Urinary bladder (tissue), 4 donors: ENCODE results near the gene NDUFA12. TPM values are rescaled to one million over a fixed set of nuclear protein-coding genes. Genes with fewer than 3 reads are reported as not detected.

Experiments
- DNase-seq: peaks from one replicate; pipeline ENCODE4 v3.0.0-alpha.2; 2015; ENCODE audit errors: extremely low spot score
- H3K27ac ChIP-seq: one replicate; pipeline ENCODE4 v1.5.1; 2013; ENCODE audit warnings: low read depth, mild to moderate bottlenecking, moderate library complexity
- H3K36me3 ChIP-seq: one replicate; pipeline ENCODE4 v1.6.1; 2013; ENCODE audit warnings: mild to moderate bottlenecking, moderate library complexity; ENCODE audit not compliant: insufficient read depth
- H3K4me1 ChIP-seq: one replicate; pipeline ENCODE4 v1.6.1; 2013; ENCODE audit warnings: mild to moderate bottlenecking, moderate library complexity; ENCODE audit not compliant: insufficient read depth
- H3K4me3 ChIP-seq: one replicate; pipeline ENCODE4 v1.5.1; 2013; ENCODE audit warnings: low read depth, low read length
- WGBS: extraction: QIAGEN DNeasy Blood & Tissue Kit; methylation state at CpG from one replicate; pipeline ENCODE4 v1.1.7; 2013; 5-methylcytosine and 5-hydroxymethylcytosine counted together
- polyA plus RNA-seq: library from polyadenylated mRNA; stranded (reverse); fragments of 200-250 nt; gene quantifications from one replicate; pipeline ENCODE4 v1.2.3, GENCODE V29; 2013
- total RNA-seq: library from RNA; depleted of rRNA; stranded (reverse); fragments of >200 nt; gene quantifications from one replicate; pipeline ENCODE4 v1.2.3, GENCODE V29; 2014
- donor health status: healthy with polysubstance abuse.
- donor health status: healthy.

Gene NDUFA12
- total and polyA plus RNA-seq, 2 donors = 76.8 to 139 TPM

DNA sequence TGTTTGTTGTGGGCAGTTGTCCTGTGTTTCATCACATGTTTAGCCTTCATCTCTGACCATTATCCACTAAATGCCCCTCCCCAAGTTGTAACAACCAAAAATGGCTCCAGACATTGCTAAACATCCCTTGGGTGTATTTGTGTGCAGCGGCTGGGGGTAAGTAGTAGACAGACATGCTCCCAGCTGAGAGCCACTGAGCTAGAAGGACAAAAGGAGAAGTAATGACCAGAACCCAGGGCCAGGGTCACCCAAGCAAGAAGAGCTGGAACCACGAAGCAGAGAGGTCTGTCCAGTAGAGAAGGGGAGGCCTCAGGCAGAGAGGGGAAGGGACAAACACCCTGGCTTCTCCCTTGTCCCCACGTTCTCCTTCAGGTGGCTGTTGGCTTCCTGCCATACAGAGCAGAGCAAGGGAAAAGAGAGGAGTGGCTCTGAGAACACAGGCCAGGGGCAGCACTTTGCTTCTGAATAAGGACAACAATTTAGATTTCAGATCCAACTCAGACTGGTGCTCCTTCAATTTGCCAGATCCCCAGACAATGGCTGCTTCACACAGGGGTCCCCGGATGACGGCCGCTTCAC lies 55.2 kb downstream of the NDUFA12 start:
- WGBS = 85% methylated on average over 6 of the region's 6 CpGs
- H3K4me1 ChIP-seq = no peaks in the 10 kb centered on the region
- H3K4me3 ChIP-seq = no peak overlapping the region
- no peak for DNase-seq
- H3K36me3 ChIP-seq = no peaks in the 10 kb centered on the region
- no peak overlapping the region for H3K27ac ChIP-seq

DNA sequence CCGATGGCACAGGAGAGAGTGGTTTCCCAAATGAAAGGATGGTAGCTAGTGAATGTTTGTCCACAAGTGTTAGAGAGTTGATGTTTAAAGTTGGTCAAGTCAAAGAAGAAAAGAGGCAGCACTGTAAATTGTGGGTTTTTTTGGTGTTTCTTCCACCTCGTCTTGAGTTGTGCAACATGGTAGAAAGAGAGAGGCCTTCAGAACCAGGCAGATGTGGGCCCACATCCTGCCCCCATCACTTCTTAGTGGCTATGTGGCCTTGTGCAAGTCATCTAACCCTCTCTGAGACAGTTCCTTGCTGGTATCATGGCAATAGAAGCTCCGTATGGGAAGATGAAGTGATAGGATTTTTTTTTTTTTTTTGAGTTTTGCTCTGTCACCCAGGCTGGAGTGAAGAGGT lies 60.8 kb downstream of the NDUFA12 start:
- Histone ChIP-seq H3K27ac (no peak overlapping the region), H3K4me1 (no peaks in the 10 kb centered on the region), H3K4me3 (no peak overlapping the region), H3K36me3 (no peaks in the 10 kb centered on the region)
- 95% methylated on average over 3 of the region's 3 CpGs for WGBS
- DNase-seq = no peak

DNA sequence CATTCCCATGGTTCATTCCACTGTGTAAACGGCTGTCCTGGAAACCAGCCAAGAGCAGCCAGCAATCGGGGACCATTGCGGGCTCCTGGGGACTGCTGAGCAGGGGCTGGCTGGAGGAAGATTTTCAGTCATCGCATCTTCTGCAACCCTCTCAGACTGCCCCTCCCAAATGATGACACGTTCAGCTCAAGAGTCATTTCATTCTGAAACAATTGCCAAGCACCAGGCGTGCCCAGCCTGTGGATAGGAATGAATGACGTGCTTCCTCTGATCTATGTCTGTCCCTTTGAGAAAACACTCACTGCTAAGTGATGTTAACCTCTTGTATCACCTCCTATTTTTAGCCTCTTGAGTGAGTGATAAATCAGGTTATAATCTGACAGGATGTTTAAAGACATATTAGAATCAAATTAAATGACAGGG lies 62.0 kb downstream of the NDUFA12 start:
- Histone ChIP-seq H3K36me3 (no peaks in the 10 kb centered on the region), H3K4me1 (no peaks in the 10 kb centered on the region), H3K27ac (no peak overlapping the region), H3K4me3 (no peak overlapping the region)
- WGBS = 16% methylated on average over 7 of the region's 7 CpGs
- DNase-seq = no peak

DNA sequence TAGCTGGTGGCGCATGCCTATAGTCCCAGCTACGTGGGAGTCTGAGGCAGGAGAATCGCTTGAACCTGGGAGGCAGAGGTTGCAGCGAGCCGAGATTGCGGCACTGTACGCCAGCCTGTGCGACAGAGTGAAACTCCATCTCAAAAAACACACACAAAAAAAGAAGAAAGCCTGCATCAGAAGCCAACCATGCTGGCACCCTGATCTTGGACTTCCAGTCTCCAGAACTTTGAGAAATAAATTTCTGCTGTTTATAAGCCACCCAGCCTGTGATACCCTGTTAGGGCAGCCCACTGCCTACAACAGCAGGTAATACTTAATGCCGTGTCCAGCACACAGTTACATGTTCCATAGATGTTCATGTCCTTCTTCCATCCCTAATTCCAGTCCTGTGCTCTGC lies 62.7 kb downstream of the NDUFA12 start:
- WGBS = 96% methylated on average over 9 of the region's 9 CpGs
- Histone ChIP-seq H3K36me3 (no peaks in the 10 kb centered on the region), H3K27ac (no peak overlapping the region), H3K4me1 (no peaks in the 10 kb centered on the region), H3K4me3 (no peak overlapping the region)
- no peak for DNase-seq

DNA sequence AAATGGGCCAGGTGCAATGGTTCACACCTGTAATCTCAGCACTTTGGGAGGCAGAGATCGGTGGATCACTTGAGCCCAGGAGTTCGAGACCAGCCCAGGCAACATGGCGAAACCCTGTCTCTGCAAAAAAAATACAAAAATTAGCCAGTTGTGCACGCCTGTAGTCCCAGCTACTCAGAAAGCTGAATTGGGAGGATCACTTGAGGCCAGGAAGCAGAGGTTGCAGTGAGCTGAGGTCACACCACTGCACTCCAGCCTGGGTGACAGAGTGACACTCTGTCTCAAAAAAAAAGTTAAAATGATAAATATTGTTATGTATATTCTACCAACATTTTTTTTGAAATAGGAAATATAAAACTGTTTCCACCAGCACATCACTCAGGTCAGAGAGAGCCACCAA lies 64.9 kb downstream of the NDUFA12 start:
- Histone ChIP-seq H3K4me1 (no peaks in the 10 kb centered on the region), H3K27ac (no peak overlapping the region), H3K4me3 (no peak overlapping the region), H3K36me3 (no peaks in the 10 kb centered on the region)
- no peak for DNase-seq
- 97% methylated on average over 4 of the region's 4 CpGs for WGBS

DNA sequence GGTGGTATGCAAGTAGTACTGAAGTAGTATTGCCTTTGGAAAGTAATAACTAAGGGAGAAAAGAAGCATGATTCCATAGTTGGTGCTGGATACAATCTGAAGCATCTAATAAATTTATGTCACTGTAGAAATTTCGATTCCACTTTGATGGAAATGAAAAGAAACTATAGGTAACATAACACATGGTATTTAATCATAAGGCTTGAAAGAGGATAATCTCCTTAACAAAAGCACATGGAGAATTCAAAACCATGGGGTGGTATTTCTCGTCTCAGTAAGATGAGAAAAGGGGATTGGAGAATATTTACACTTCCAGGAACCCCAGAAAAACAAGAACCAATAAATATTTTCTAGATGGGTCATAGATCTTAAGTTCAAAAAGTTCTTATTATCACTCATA lies 72.7 kb downstream of the NDUFA12 start:
- no peaks in the 10 kb centered on the region for H3K36me3 ChIP-seq
- no peaks in the 10 kb centered on the region for H3K4me1 ChIP-seq
- H3K27ac ChIP-seq = no peak overlapping the region
- 88% methylated on average over 2 of the region's 2 CpGs for WGBS
- no peak for DNase-seq
- no peak overlapping the region for H3K4me3 ChIP-seq

DNA sequence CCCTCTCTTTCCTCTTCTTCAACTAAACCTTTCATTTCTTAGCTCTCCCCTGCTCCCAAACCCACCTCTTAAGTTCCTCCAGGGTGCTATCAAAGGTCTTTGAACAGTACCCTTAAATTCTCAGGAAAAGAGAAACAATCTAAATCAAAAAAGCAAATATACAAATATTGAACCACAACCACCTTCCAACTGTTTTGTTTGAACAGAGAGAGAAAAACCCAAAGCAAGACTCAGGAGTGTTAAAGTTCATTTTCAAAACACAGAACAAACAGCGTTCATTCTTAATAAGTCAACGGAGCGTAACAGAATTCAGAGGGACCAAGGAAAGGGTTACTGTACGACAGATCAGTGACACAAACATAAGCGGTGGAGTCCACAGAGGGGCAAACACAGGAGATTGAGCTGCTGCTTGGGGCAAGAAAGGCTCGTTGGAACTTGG lies 73.3 kb downstream of the NDUFA12 start:
- no peak for DNase-seq
- no peaks in the 10 kb centered on the region for H3K36me3 ChIP-seq
- WGBS = 77% methylated on average over 6 of the region's 6 CpGs
- no peaks in the 10 kb centered on the region for H3K4me1 ChIP-seq
- H3K4me3 ChIP-seq = no peak overlapping the region
- H3K27ac ChIP-seq = no peak overlapping the region

DNA sequence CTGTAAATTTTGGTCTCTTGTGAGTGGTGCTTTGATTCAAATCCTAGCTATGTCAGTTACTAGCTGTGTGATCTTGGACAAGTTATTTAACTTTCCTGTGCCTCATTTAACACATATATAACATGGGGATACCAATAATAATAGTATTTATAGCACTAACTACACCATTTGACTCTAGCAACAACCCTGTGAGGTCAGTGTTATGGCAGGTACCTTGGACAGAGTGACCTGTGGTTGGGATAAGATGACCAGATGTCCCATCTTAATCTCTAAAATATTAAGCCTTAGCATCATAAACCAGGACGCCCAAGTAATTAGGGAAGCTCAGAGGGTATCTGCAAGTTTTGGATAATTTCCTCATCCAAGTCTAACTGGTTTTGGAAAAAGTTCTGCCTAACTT lies 73.7 kb downstream of the NDUFA12 start:
- WGBS = 72% methylated on average over 1 of the region's 1 CpG
- no peaks in the 10 kb centered on the region for H3K4me1 ChIP-seq
- no peak overlapping the region for H3K27ac ChIP-seq
- H3K4me3 ChIP-seq = no peak overlapping the region
- DNase-seq = no peak
- H3K36me3 ChIP-seq = no peaks in the 10 kb centered on the region

DNA sequence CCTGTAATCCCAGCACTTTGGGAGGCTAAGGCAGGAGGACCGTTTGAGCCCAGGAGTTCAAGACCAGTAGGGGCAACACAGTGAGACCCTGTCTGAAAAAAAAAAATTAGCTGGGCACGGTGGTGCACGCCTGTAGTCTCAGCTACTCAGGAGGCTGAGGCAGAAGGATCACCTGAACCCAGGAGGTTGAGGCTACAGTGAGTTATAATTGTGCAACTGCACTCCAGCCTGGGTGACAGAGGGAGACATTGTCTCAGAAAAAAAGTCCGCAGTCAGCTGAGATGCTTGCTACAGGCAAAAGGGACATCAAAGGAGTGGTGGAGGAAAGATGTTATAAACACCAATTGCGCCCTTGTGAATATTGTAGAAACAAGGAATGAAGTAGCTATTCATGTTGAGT lies 77.8 kb downstream of the NDUFA12 start:
- no peak for DNase-seq
- Histone ChIP-seq H3K36me3 (no peaks in the 10 kb centered on the region), H3K4me1 (no peaks in the 10 kb centered on the region), H3K4me3 (no peak overlapping the region), H3K27ac (no peak overlapping the region)
- 83% methylated on average over 5 of the region's 5 CpGs for WGBS

DNA sequence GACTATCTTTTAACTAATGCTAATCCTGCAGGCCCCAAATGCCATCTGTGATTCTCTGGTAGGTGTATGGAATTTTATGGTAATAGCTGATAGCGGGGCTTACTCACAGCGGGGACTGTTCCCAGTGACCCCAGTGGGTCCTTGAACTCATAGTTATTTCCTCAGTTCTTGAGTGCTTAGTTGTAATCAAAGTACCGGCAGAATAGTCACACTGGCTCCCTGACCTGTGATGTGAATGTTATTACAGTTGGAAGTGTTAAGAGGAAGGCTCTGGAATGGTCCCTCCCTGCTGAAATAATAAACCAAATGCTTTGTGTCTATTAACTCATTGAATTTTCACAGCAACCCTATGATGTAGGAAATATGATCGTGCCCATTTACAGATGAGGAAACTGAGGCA lies 78.3 kb downstream of the NDUFA12 start:
- no peak for DNase-seq
- Histone ChIP-seq H3K4me1 (no peaks in the 10 kb centered on the region), H3K27ac (no peak overlapping the region), H3K4me3 (no peak overlapping the region), H3K36me3 (no peaks in the 10 kb centered on the region)
- 83% methylated on average over 4 of the region's 4 CpGs for WGBS

DNA sequence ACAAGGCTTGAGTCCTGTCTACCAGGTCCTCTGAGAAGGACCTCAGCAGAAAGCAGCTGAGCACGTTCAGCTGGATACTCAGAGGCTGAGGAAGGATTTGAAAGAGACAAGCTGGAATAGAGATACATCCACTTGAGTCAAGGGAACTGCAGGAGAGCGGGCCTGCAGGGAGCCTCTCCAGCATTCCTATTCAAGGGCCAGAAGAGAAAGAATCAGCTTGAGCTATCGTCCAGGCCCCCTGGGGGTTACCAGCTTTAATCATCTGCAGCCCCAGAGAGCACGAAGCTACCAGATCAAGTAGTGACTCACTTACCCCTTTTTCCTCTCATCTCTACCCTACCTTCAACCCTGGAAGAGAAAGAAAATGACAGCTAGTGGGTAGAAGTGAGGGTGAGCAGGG lies 80.9 kb downstream of the NDUFA12 start:
- Histone ChIP-seq H3K4me1 (no peaks in the 10 kb centered on the region), H3K36me3 (no peaks in the 10 kb centered on the region), H3K4me3 (no peak overlapping the region), H3K27ac (no peak overlapping the region)
- DNase-seq = no peak
- WGBS = 81% methylated on average over 4 of the region's 4 CpGs

Other genes with a start within 250 kb of the NDUFA12 start
- gene NR2C1, start 69.9 kb upstream of the NDUFA12 start, total RNA-seq = 84.3 TPM
- 16.5 TPM for gene NR2C1, start 69.9 kb upstream of the NDUFA12 start, polyA plus RNA-seq
- gene FGD6, start 213.8 kb upstream of the NDUFA12 start, total RNA-seq = 20.4 TPM
- gene FGD6, start 213.8 kb upstream of the NDUFA12 start, polyA plus RNA-seq = 3.7 TPM
- 153 TPM for gene VEZT, start 214.1 kb upstream of the NDUFA12 start, total RNA-seq
- 39.0 TPM for gene VEZT, start 214.1 kb upstream of the NDUFA12 start, polyA plus RNA-seq